Activated naive CD4-positive, alpha-beta T cell treated with anti-CD3 and anti-CD28 coated beads for 36 hours (primary cell): Measurements from ENCODE around the gene SNX25. TPM values are rescaled to one million over a fixed set of nuclear protein-coding genes. Genes with fewer than 3 reads are reported as not detected.

Source experiments
- CTCF ChIA-PET: fragments of 350-600 bp; sonication (Branson Sonifier 250); formaldehyde crosslinking; loops from one replicate; lab custom pipeline; 2021; ENCODE audit warnings: antibody characterized with exemption; lab: Charles Lee
- DNase-seq: peaks from one replicate; pipeline ENCODE4 v3.0.0-alpha.2; 2020
- H3K27ac Mint-ChIP-seq: one replicate; pipeline ENCODE4 v1.8.0; 2021; ENCODE audit warnings: mild to moderate bottlenecking, mixed read lengths
- H3K27me3 Mint-ChIP-seq: one replicate; pipeline ENCODE4 v1.8.0; 2021; ENCODE audit warnings: low read depth, mixed read lengths
- H3K36me3 Mint-ChIP-seq: one replicate; pipeline ENCODE4 v1.8.0; 2021; ENCODE audit warnings: low read depth, mixed read lengths
- H3K4me1 Mint-ChIP-seq: one replicate; pipeline ENCODE4 v1.8.0; 2021; ENCODE audit warnings: low read depth, mixed read lengths
- H3K4me3 Mint-ChIP-seq: one replicate; pipeline ENCODE4 v1.8.0; 2021; ENCODE audit warnings: mild to moderate bottlenecking, moderate library complexity, mixed read lengths
- H3K9me3 Mint-ChIP-seq: one replicate; pipeline ENCODE4 v1.8.0; 2021; ENCODE audit warnings: mixed read lengths
- intact Hi-C: fragments of 100-400 bp; cut with micrococcal nuclease; formaldehyde crosslinking; loops from one replicate; pipeline ENCODE4 v1.15.1; 2023
- total RNA-seq, 2 experiments: library from RNA; stranded (reverse); gene quantifications; one replicate each; pipeline ENCODE4 v1.2.3, GENCODE V29; 2021

SNX25 gene
- total RNA-seq, 2 experiments from 2014 or later: 11.0 to 14.6 TPM

GRCh38 chr4:185399466-185399865, 190.1 kb downstream of the SNX25 start:
- no peaks in the 10 kb centered on the region for H3K27me3 Mint-ChIP-seq
- CTCF ChIA-PET: no interaction called here
- H3K4me1 Mint-ChIP-seq: peaks cover 35% of the 10 kb centered on the region
- no peaks in the 10 kb centered on the region for H3K9me3 Mint-ChIP-seq
- intact Hi-C loops: loop anchor here (10.0 kb wide), 1 partner anchor 1895 kb away; the partner anchor contains the start of gene ING2
- DNase-seq: no peak
- H3K4me3 Mint-ChIP-seq: no peak overlapping the region
- no peak overlapping the region for H3K27ac Mint-ChIP-seq
- peaks cover 7% of the 10 kb centered on the region for H3K36me3 Mint-ChIP-seq

- Mint-ChIP-seq H3K4me1 (peaks cover 8% of the 10 kb centered on the region), H3K4me3 (no peak overlapping the region), H3K36me3 (peaks cover 16% of the 10 kb centered on the region), H3K9me3 (no peaks in the 10 kb centered on the region), H3K27ac (no peak overlapping the region), H3K27me3 (no peaks in the 10 kb centered on the region)
- CTCF ChIA-PET: no interaction called here
- no peak for DNase-seq
- intact Hi-C loops: no loop called here
These were observed 194.6 kb downstream of the SNX25 start for GRCh38 chr4:185404031-185404430.

GRCh38 chr4:185405296-185405999, 196.1 kb downstream of the SNX25 start:
- H3K27ac Mint-ChIP-seq: no peak overlapping the region
- CTCF ChIA-PET: interaction anchor here (1.0 to 1.3 kb wide), 2 partner anchors 196 to 366 kb away, joined by 3 to 5 read pairs; partner anchors contain the start of gene SNX25
- intact Hi-C loops: no loop called here
- H3K4me1 Mint-ChIP-seq: peaks cover 3% of the 10 kb centered on the region
- H3K9me3 Mint-ChIP-seq: no peaks in the 10 kb centered on the region
- no peaks in the 10 kb centered on the region for H3K27me3 Mint-ChIP-seq
- DNase-seq: no peak
- H3K36me3 Mint-ChIP-seq: peaks cover 17% of the 10 kb centered on the region
- no peak overlapping the region for H3K4me3 Mint-ChIP-seq

- no peaks in the 10 kb centered on the region for H3K9me3 Mint-ChIP-seq
- H3K4me3 Mint-ChIP-seq: no peak overlapping the region
- no peak overlapping the region for H3K27ac Mint-ChIP-seq
- intact Hi-C loops: no loop called here
- CTCF ChIA-PET: no interaction called here
- no peak for DNase-seq
- no peaks in the 10 kb centered on the region for H3K4me1 Mint-ChIP-seq
- peaks cover 18% of the 10 kb centered on the region for H3K36me3 Mint-ChIP-seq
- no peaks in the 10 kb centered on the region for H3K27me3 Mint-ChIP-seq
These were observed 199.0 kb downstream of the SNX25 start for GRCh38 chr4:185408432-185408831.

- H3K27ac Mint-ChIP-seq: no peak overlapping the region
- no peaks in the 10 kb centered on the region for H3K4me1 Mint-ChIP-seq
- no peaks in the 10 kb centered on the region for H3K9me3 Mint-ChIP-seq
- CTCF ChIA-PET: no interaction called here
- no peak for DNase-seq
- H3K4me3 Mint-ChIP-seq: no peak overlapping the region
- no peaks in the 10 kb centered on the region for H3K27me3 Mint-ChIP-seq
- peaks cover 12% of the 10 kb centered on the region for H3K36me3 Mint-ChIP-seq
- intact Hi-C loops: no loop called here
These were observed 202.5 kb downstream of the SNX25 start for GRCh38 chr4:185411849-185412248.

GRCh38 chr4:185412412-185412811, 203.0 kb downstream of the SNX25 start:
- Mint-ChIP-seq H3K36me3 (peaks cover 16% of the 10 kb centered on the region), H3K27ac (no peak overlapping the region), H3K27me3 (no peaks in the 10 kb centered on the region), H3K4me1 (no peaks in the 10 kb centered on the region), H3K4me3 (no peak overlapping the region), H3K9me3 (no peaks in the 10 kb centered on the region)
- CTCF ChIA-PET: no interaction called here
- intact Hi-C loops: no loop called here
- DNase-seq: no peak

Other genes starting within 250 kb of the SNX25 start
- not detected for gene HELT, start 191.1 kb upstream of the SNX25 start, total RNA-seq
- 1 to 10 TPM; 4.3 to 5.0 TPM for gene SLC25A4, start 66.3 kb upstream of the SNX25 start, total RNA-seq
- 10 to 100 TPM; 38.4 to 43.6 TPM for gene CFAP97, start 5.6 kb upstream of the SNX25 start, total RNA-seq
- under 1 TPM; 0.44 to 0.60 TPM for gene LRP2BP, start 186.3 kb downstream of the SNX25 start, total RNA-seq
- gene ANKRD37, start 187.2 kb downstream of the SNX25 start, total RNA-seq: 10 to 100 TPM; 10.5 to 13.6 TPM
- gene UFSP2, start 216.4 kb downstream of the SNX25 start, total RNA-seq: 10 to 100 TPM; 24.4 to 30.7 TPM